Measurements from ENCODE around the gene HOATZ. TPM values are rescaled to one million over a fixed set of nuclear protein-coding genes. Genes with fewer than 3 reads are reported as not detected.

The HOATZ gene
- total and polyA plus RNA-seq, 12 donors: not detected

DNA sequence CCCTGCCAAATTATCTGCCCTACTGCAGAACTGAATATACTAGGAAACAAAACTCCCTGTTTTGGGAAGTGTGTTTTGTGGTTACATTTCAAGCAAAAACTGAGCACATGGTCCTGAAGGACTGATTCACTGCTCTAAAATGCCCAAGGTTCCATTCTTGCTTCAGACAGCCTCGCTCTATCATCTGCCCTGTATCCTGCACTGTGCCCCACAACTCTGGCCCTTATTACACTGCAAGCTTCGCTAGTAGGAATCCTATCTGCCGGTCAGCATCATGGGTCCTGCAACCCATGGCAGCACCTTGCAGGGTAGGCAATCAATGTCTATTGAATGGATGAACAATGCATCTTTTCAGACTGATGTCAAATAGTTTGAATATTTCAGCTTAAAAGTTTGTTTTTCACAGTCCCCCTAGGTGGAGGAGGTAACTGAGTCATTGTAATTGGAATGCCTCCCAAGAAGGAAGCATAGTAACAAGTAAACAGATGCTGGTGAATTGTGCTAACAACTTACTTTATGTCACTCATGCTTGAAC lies 47.3 kb downstream of the HOATZ start:
- Histone ChIP-seq H3K36me3 (replicated peaks in 1 of 2) (no peaks in the 10 kb centered on the region), H3K27me3 (no peaks in the 10 kb centered on the region), H3K4me1 (replicated peaks in 1 of 2) (no peaks in the 10 kb centered on the region), H3K27ac (no peak overlapping the region), H3K4me3 (no peak overlapping the region), H3K9me3 (replicated peaks in 1 of 3) (no peaks in the 10 kb centered on the region)
- no peak for TF ChIP-seq POLR2A (IDR thresholded peaks at IDR 0.05)
- TF ChIP-seq, protein P1, sequence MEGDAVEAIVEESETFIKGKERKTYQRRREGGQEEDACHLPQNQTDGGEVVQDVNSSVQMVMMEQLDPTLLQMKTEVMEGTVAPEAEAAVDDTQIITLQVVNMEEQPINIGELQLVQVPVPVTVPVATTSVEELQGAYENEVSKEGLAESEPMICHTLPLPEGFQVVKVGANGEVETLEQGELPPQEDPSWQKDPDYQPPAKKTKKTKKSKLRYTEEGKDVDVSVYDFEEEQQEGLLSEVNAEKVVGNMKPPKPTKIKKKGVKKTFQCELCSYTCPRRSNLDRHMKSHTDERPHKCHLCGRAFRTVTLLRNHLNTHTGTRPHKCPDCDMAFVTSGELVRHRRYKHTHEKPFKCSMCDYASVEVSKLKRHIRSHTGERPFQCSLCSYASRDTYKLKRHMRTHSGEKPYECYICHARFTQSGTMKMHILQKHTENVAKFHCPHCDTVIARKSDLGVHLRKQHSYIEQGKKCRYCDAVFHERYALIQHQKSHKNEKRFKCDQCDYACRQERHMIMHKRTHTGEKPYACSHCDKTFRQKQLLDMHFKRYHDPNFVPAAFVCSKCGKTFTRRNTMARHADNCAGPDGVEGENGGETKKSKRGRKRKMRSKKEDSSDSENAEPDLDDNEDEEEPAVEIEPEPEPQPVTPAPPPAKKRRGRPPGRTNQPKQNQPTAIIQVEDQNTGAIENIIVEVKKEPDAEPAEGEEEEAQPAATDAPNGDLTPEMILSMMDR (IDR thresholded peaks at IDR 0.05): no peak
- WGBS, 4 donors: 54 to 85% (median 70%) methylated on average over 3 of the region's 3 CpGs
- no peak for DNase-seq
- intact Hi-C loops (cut with DNase I): loop anchor here in 1 of 2 donors (10.0 kb wide), 1 partner anchor 283 kb away; no protein-coding TSS in a partner anchor

DNA sequence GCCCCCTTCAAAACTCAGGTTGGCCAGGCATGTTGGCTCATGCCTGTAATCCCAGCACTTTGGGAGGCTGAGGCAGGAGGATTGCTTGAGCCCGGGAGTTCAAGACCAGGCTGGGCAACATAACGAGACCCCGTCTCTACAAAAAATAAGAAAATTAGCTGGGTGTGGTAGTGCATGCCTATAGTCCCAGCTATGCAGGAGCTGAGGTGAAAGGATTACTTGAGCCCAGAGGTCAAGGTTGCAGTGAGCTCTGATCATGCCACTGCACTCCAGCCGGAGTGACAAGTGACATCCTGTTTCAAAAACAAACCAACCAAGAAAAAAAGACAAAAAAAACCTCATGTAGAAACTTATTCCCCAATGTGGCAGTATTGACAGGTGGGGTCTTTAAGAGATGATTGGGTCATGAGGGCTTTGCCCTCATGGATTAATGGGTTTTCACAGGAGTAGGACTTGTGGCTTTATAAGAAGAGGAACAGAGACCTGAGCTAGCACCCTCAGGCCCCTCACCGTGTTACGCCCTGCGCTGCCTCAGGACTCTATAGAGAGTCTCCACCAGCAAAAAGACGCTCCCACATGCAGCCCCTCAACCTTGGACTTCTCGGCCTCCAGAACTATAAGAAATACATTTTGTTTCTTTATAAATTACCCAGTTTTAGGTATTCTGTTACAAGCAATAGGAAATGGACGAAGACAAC lies 48.3 kb downstream of the HOATZ start:
- no peaks in the 10 kb centered on the region for H3K27me3 ChIP-seq
- intact Hi-C loops (cut with DNase I): loop anchor here in 1 of 2 donors (10.0 kb wide), 1 partner anchor 282 kb away; no protein-coding TSS in a partner anchor
- H3K27ac ChIP-seq: no peak overlapping the region
- DNase-seq: no peak
- no peaks in the 10 kb centered on the region for H3K4me1 ChIP-seq (replicated peaks in 1 of 2)
- 77 to 91% (median 86%) methylated on average over 10 of the region's 10 CpGs for WGBS, 4 donors
- no peaks in the 10 kb centered on the region for H3K9me3 ChIP-seq (replicated peaks in 1 of 3)
- no peaks in the 10 kb centered on the region for H3K36me3 ChIP-seq (replicated peaks in 1 of 2)
- TF ChIP-seq, protein P1 (IDR thresholded peaks at IDR 0.05): no peak
- TF ChIP-seq POLR2A (IDR thresholded peaks at IDR 0.05): no peak
- no peak overlapping the region for H3K4me3 ChIP-seq

DNA sequence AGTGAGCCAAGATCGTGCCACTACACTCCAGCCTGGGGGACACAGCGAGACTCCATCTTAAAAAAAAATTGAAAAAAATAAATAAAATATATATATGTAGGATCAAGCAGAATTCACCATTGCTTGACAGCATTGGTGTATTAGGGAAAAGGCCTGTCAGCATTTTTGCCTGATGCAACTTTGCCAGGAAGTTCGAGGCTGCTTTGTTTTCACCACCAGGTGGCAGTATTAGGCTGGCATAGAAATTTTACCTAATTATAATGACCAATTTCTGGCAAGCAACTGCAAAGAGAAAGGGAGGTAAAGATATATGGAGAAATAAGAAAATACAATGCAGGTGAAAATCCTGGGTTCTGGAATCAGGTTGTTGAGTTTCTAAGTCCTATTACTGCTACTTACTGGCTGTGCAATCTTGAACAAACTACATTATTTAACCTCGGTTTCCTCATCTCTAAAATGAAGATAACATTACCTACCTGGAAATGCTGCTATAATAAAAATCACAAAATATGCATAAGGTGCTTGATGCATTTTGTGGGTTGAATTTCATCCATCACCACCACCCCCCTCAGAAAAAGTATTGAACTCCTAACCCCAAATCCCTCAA lies 50.6 kb downstream of the HOATZ start:
- Histone ChIP-seq H3K27ac (no peak overlapping the region), H3K27me3 (no peaks in the 10 kb centered on the region), H3K9me3 (replicated peaks in 1 of 3) (no peaks in the 10 kb centered on the region), H3K4me1 (replicated peaks in 1 of 2) (no peaks in the 10 kb centered on the region), H3K4me3 (no peak overlapping the region), H3K36me3 (replicated peaks in 1 of 2) (no peaks in the 10 kb centered on the region)
- peak; percentile 59 to 90 (median 65) for DNase-seq
- WGBS, 4 donors: 61 to 66% (median 63%) methylated on average over 4 of the region's 4 CpGs
- intact Hi-C loops (cut with DNase I): loop anchor here in 1 of 2 donors (10.0 kb wide), 1 partner anchor 280 kb away; no protein-coding TSS in a partner anchor
- TF ChIP-seq, protein P1 (IDR thresholded peaks at IDR 0.05): peak; percentile 78 to 93 (median 82)
- TF ChIP-seq POLR2A (IDR thresholded peaks at IDR 0.05): no peak

DNA sequence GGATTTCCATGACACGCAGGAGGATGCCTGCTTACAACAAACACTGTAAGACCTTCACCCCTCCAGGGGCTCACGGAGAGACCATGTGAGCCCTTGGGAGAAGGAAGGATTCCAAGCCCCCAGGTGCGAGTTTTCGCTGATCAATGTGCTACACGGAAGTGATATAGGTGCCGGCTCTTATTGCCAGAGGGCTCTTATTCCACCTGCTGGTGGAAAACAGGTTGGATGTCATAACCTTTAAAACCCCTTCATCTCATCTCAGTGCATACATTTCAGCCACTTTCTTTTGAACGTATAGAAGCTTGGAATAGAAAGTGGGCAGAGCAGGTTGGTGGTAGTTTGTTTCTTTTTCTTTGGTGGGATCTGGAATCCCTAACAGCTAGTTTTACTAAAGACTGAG lies 51.7 kb downstream of the HOATZ start:
- no peaks in the 10 kb centered on the region for H3K27me3 ChIP-seq
- TF ChIP-seq, protein P1 (IDR thresholded peaks at IDR 0.05): no peak
- TF ChIP-seq POLR2A (IDR thresholded peaks at IDR 0.05): no peak
- H3K9me3 ChIP-seq (replicated peaks in 1 of 3): no peaks in the 10 kb centered on the region
- H3K36me3 ChIP-seq (replicated peaks in 1 of 2): no peaks in the 10 kb centered on the region
- intact Hi-C loops (cut with DNase I): loop anchor here in 1 of 2 donors (10.0 kb wide), 1 partner anchor 278 kb away; no protein-coding TSS in a partner anchor
- WGBS, 4 donors: 72 to 79% (median 77%) methylated on average over 7 of the region's 7 CpGs
- no peaks in the 10 kb centered on the region for H3K4me1 ChIP-seq (replicated peaks in 1 of 2)
- no peak overlapping the region for H3K4me3 ChIP-seq
- H3K27ac ChIP-seq: no peak overlapping the region
- no peak for DNase-seq

All from adrenal gland (tissue), 12 donors.